ENCODE results near the gene RALGPS1. TPM values are rescaled to one million over a fixed set of nuclear protein-coding genes. Genes with fewer than 3 reads are reported as not detected.

Gene RALGPS1
- total and polyA plus RNA-seq, 2 of the 13 experiments (the other 11 are each of a cell fraction or from before 2014, with no cell fraction given) = 3.7 to 6.5 TPM

- DNase-seq (ENCODE audit: low spot score) (peak; percentile 45), FAIRE-seq (peak; percentile 72), ATAC-seq (peak; percentile 34)
- Histone ChIP-seq H3K4me3 (replicated peaks in 1 of 3; ENCODE audit: insufficient read depth in 1 of 3, low read depth in 2 of 3, low read length in 3 of 3) (peak overlapping the region in 1 of 3 experiments; percentile 44; a peak in 1 of 6 replicates), H3K4me1 (ENCODE audit: insufficient read depth, low read length) (peaks cover 47% of the 10 kb centered on the region), H2AFZ (ENCODE audit: low read length) (no peak overlapping the region), H3K9ac (ENCODE audit: insufficient read depth, low read depth, low read length) (peak overlapping the region; percentile 23; the same call in 1 of the 2 replicates), H3K9me3 (ENCODE audit: low read length) (no peaks in the 10 kb centered on the region), H3K79me2 (ENCODE audit: insufficient read depth, low read length) (no peaks in the 10 kb centered on the region), H3K27ac (ENCODE audit: extremely low read length, insufficient read depth, low read length) (no peak overlapping the region), H4K20me1 (ENCODE audit: insufficient read depth, low read length) (no peaks in the 10 kb centered on the region), H3K27me3 (ENCODE audit: control insufficient read depth in 1 of 2, insufficient read depth in 2 of 2, low read length in 2 of 2) (no peaks in the 10 kb centered on the region), H3K36me3 (replicated peaks in 1 of 2; ENCODE audit: control insufficient read depth in 1 of 2, insufficient read depth in 2 of 2, low read length in 2 of 2) (no peaks in the 10 kb centered on the region), H3K4me2 (ENCODE audit: low read depth, low read length) (peak overlapping the region; percentile 72)
- WGBS (ENCODE audit: low lambda C conversion rate) = 20% methylated on average over 7 of the region's 15 CpGs
- ChIA-PET CTCF (ENCODE audit: low intra/inter-chr PET ratio, low total read pairs) (interaction anchor here (1.5 to 3.0 kb wide), 3 partner anchors 233 to 306 kb away, joined by 7 to 45 read pairs (median 34); no protein-coding TSS in a partner anchor), POLR2A (no interaction called here)
- in situ Hi-C loops (cut with HindIII; ENCODE audit: extremely low pct_ligation_motif_present, low pct_unique_long_range_greater_than_20kb) = loop anchor here (10.0 kb wide), 1 partner anchor 234 kb away; no protein-coding TSS in a partner anchor
- intact Hi-C loops (cut with micrococcal nuclease; ENCODE audit: unreplicated experiment) = loop anchor here (1.0 kb wide), 2 partner anchors 234 to 259 kb away; no protein-coding TSS in a partner anchor
- BruUV-seq (replicated peaks) = no TSS peak
- TF ChIP-seq CEBPB (IDR thresholded peaks at IDR 0.05; ENCODE audit: borderline replicate concordance, low read depth, low read length) = no peak
- TF ChIP-seq ZNF614 (CRISPR knock-in tag; IDR thresholded peaks at IDR 0.05; ENCODE audit: borderline replicate concordance) = peak; percentile 38; the same call in 1 of the 2 replicates
- TF ChIP-seq ZNF251 (CRISPR knock-in tag; IDR thresholded peaks at IDR 0.05) = no peak
- 0 out of 3 replicates have a peak, but pooled peaks have one; percentile 32 for TF ChIP-seq MXI1 (IDR thresholded peaks at IDR 0.05; ENCODE audit: borderline replicate concordance, low read depth, low read length)
- no peak for TF ChIP-seq PRMT3 (CRISPR knock-in tag; IDR thresholded peaks at IDR 0.05; ENCODE audit: borderline replicate concordance, low read depth)
- TF ChIP-seq THRA (CRISPR knock-in tag; IDR thresholded peaks at IDR 0.05; ENCODE audit: borderline replicate concordance) = 0 out of 2 replicates have a peak, but pooled peaks have one; percentile 31
- peak; percentile 97 for TF ChIP-seq STAG1 (CRISPR knock-in tag; IDR thresholded peaks at IDR 0.05)
- TF ChIP-seq, protein P1, sequence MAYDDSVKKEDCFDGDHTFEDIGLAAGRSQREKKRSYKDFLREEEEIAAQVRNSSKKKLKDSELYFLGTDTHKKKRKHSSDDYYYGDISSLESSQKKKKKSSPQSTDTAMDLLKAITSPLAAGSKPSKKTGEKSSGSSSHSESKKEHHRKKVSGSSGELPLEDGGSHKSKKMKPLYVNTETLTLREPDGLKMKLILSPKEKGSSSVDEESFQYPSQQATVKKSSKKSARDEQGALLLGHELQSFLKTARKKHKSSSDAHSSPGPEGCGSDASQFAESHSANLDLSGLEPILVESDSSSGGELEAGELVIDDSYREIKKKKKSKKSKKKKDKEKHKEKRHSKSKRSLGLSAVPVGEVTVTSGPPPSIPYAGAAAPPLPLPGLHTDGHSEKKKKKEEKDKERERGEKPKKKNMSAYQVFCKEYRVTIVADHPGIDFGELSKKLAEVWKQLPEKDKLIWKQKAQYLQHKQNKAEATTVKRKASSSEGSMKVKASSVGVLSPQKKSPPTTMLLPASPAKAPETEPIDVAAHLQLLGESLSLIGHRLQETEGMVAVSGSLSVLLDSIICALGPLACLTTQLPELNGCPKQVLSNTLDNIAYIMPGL (CRISPR knock-in tag; IDR thresholded peaks at IDR 0.05; ENCODE audit: borderline replicate concordance in 1 of 2, low read depth in 1 of 2) = 0 out of 4 replicates have a peak, but pooled peaks of 1 of the 2 experiments have one; percentile 26
- TF ChIP-seq RAD21 (CRISPR knock-in tag; IDR thresholded peaks at IDR 0.05) = peak; percentile 90
- peak; percentile 94 for TF ChIP-seq CTCF (CRISPR knock-in tag; IDR thresholded peaks at IDR 0.05)
- TF ChIP-seq ZNF224 (CRISPR knock-in tag; IDR thresholded peaks at IDR 0.05) = 0 out of 2 replicates have a peak, but pooled peaks have one; percentile 47
- TF ChIP-seq ZNF280B (CRISPR knock-in tag; IDR thresholded peaks at IDR 0.05; ENCODE audit: borderline replicate concordance) = 0 out of 2 replicates have a peak, but pooled peaks have one; percentile 14
- TF ChIP-seq BORCS8-MEF2B (CRISPR knock-in tag; IDR thresholded peaks at IDR 0.05) = 0 out of 2 replicates have a peak, but pooled peaks have one; percentile 51
- 0 out of 2 replicates have a peak, but pooled peaks have one; percentile 36 for TF ChIP-seq AKAP8 (CRISPR knock-in tag; IDR thresholded peaks at IDR 0.05)
- peak; percentile 17; the same call in 1 of the 2 replicates for TF ChIP-seq FOSL2 (CRISPR knock-in tag; IDR thresholded peaks at IDR 0.05)
- peak; percentile 93 for TF ChIP-seq SMC3 (IDR thresholded peaks at IDR 0.05; ENCODE audit: low read length)
Measured at GRCh38 chr9:127199001-127199791, 284.6 kb downstream of the RALGPS1 start.

Measured in HepG2 (cell line).